ENCODE data around the gene TRPM3.

Gene TRPM3

DNA sequence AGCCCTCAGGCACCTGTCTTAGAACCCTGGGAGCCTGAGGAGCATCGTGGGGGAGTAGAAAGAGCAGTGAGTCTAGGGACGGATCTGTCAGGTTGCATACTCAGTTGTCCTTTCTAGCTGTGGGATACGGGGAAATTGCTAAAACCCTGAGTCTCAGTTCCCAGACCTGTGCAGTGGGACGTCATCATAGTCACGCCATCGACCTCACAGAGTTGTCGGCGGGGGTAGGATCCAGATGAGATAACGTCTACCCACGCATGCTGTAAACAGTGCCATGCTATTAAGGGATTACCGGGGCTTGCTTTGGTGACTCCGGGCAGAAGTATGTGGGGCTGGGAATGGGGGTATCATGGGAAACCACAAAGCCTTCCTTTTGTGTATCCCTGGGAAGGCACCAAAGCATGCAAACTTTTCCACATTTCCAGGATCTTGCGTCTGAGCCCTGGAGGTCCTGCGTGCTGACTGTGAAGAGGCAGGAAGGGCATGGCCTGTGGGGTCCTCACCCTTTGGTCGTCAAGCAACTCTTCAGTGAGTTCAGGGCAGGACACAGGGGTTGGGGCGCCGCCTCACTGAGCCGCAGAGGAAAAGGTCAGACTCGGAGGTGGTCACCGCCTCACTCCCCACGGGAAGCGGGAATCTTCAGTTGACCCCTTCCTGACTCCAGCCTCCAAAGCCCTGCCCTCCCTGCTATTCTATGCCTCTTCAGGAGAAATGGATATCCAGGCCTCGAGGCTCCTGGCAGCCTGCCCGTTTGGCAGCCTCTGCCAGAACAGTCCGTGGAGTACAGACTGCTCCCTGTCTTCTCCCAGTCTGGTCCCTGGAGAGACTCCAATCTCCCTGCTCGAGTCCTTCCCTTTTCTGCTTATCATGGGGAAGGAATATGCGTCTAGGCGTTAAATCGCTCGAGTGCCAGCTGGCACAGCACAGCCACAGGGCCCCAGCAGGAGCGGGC, 520.1 kb downstream of the TRPM3 start:
- DNase-seq: no peak

DNA sequence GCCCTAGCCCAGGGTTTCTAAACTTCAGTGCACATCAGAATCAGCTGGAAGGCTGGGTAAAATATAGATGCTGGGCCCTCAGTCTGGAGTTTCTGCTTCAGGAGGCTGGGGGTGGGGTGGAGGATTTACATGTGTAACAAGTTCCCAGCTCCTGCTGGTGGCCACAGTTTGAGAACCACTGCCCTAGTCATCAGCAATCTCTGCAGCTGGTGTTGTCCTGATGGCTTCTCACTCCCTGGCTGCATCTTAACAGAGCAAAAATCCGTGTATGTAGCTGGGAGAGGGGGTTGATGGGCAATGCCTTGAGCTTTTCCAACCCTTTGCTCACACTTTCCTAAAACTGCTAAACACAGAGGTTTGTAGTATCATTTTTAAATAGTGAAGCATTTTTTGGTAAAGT, 520.9 kb downstream of the TRPM3 start:
- DNase-seq: no peak

DNA sequence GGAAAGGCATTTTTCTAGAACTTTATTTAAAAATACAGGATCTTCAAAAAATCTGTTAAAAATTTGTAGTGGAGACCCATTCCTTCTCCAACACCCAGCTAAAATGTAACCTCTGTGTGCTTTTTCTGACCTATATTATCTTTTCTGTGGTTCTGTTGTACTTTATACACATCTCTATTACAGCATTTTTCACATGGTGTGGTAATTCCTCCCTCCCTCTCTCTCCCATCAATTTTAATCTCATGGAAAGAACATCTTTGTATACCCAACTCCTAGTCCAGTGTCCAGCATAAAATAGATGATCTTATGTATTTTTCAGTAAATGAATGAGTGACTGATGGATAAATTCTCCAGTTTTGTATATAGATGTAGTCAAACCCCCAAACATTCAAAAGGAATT, 523.5 kb downstream of the TRPM3 start:
- DNase-seq: no peak

DNA sequence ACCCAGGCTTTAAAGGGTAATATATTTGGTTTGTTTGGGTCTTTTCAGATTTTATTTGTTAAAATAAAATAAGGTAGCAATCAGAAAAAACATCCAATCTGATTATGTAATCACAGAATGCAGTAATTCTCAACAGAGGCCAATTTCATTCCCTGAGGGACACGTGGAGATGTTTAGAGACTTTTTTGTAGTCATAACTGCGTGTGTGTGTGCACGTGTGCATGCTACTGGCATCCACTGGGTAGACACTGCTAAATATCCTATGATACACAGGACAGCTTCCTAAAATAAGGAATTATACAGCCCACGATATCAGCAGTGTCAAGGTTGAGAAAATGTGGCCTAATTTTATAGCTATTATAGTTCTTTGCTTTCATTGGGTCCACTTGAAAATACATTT, 526.2 kb downstream of the TRPM3 start:
- no peak for DNase-seq

DNA sequence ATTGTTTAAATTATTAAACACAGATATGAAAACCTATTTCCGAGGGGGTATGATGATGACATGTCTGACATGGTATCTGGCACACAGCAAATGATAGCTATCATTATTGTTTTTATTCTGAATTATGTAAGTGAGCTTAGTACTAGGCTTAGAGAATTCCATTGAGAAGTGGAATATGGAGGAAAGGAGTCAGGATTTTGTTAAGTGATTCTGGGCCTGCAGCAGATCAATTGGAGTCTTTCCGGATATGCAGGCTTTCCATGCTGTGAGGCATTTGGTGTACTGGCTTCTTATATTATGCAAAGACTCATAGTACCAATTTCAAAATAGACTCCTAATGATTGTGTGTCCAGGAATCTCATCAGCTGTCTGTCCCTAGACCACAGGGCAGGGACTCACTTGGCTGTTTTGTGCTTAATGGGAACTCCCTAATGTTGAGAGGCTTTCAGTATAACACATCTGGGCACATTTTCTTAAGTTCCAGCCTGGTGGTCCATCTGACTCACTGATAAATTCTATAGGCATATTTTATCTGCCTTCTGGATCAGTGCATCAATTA, 527.0 kb downstream of the TRPM3 start:
- no peak for DNase-seq

DNA sequence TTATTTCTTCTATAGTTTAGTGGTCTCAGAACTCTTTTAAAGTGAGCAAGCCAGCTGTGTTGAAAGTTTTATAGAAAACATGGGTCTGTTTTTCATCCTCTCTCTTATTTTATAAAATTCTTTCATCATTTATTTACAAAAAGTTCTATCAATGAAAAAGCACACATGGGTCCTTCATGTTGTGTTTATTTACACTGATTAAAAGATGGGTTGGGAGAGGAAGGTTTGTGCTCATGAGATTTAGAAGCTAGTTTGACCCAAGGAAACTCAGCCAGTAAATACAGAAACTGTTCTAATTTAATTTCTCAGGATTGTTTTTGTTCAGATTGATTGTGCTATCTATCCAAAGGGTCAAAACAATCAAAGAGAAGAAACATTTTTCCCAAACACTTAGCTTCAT, 528.2 kb downstream of the TRPM3 start:
- DNase-seq: no peak

DNA sequence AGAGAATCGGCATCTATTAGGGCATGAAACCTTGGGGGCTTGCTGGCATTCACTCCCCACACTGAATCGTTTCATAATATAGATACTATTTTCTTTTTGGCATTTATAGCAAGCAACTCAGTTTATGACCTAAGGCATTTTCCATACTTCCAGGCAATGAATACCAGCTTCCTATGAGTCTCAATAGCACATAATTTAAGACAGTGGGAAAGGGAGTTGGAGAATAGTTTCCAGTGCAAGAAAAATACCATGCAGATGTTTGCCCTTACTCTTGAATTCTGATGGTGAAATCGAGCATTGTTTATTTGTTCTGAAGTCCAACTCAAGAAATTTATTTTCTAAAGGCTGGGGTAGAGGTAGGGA, 531.1 kb downstream of the TRPM3 start:
- no peak for DNase-seq

DNA sequence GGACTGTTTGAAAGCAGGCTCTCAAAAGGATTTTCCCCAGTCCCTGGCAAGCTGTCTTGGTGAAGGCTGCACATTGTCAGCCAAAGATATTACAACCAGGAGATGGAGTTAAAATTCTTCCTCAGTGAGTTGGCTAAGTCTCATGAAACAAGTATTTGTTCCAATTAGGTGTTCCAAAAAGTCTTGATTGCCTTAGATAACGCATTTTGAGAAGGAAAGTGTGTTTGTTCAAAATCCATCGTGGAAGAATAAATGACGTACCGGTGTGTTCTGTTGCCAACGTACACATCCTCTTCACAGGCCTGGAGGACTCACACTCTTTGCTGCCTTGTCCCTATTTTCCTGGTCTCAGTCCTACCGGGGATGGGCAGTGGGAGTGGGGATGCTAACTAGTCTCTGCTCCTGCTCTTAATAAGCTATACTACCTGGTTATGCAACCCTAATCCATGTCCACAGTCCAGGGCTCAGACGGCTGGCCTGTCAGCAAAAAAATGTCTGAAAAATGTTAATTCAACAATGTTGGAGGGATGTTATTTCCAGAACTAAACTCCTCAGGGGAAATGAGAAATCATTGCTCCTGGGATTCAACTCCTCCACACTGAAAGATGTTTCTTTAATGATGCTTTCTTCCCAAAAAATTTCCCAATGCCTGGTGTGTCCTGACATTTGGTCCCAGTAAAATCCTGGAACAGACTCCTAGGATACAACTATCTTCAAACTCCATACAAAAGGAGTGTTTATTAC, 531.7 kb downstream of the TRPM3 start:
- no peak for DNase-seq

DNA sequence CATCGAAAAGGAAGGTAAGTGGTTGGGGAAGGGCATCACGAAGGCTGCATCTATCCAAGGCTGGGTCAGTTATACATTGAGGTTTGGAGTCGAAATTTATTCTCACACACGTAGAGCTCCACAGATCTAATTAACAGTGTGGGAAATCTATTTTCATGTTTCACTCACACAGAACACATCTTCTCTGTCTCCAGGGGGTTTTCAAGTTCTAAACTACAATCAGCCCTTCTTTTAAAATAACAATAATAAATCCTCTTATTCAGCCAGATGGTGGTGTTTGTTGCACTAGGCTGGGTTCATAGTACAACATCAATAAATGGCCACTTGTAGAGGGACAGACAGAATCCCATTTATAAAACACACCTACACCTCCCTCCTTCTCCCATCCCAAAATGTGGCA, 532.4 kb downstream of the TRPM3 start:
- no peak for DNase-seq

DNA sequence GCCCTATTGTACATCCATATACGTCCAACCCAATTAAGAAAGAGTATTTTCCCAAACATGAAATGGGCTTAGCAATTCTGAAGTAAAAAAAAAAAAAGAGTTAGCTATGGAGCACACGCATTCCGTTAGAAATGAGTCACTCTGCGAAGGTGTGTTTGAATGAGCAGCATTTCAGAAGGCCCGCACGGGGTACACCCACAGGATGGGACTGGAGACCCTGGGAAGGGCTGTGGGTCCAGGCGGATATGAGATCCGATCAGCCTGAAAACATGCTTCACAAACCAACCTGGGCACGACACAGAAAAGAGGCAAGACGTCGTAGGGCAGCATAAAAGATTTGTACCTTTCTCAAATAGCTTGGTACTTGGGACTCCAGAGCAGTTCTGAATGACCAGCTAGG, 533.0 kb downstream of the TRPM3 start:
- DNase-seq: no peak

DNA sequence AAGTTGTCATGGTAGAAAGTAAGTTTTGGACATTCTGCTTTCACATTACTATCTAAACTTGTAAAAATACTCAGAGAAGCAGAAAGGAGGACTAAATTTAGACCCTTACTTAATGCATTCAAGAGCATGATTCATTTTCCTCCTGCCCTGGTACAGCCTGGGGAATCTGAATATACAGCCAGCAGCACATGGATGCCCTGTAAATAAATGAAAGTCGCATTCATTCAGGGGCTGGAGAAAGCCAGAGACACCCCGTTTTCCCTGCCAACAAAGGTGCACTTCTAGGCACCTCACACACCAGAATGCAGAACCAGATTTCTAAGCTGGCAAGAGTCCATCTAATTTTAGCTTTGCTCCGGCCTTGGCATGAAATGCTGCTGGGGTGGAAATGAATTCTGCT, 534.2 kb downstream of the TRPM3 start:
- DNase-seq: no peak

DNA sequence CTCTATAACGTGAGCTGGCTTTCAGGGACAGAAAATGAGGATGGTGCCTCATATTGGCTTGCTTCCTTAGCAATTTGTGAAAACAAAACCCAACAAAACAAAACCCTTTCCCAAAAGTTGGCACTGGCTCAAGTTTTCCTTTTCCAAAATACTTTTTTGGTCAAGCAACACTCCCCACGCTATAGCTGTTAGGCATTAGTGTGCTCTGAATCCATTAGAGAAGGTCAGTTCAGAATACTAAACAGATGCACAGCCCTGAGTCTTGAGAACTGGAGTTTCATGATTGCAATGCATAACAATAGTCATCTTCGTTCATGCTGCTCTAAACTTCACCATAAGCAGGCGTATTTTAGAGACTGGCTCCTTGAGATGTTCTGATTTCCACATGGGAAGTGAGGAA, 534.9 kb downstream of the TRPM3 start:
- DNase-seq: no peak

DNA sequence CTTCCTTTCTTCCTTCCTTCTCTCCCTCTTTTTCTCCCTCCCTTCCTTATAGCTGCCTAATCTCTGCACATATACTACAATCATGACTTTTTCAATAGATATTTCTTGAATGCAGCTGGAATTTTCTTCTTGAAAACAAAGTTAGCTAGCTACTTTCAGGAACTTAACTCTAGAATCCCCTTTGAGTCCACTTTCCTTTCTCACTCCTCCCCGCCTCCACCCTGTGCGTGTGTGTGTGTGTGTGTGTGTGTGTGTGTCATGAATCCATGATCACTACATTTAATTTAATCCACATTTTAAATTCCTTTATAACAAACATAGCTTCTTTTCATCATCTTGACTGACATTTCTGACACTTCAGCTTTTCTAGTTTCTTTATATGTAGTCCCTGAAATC, 539.5 kb downstream of the TRPM3 start:
- no peak for DNase-seq

DNA sequence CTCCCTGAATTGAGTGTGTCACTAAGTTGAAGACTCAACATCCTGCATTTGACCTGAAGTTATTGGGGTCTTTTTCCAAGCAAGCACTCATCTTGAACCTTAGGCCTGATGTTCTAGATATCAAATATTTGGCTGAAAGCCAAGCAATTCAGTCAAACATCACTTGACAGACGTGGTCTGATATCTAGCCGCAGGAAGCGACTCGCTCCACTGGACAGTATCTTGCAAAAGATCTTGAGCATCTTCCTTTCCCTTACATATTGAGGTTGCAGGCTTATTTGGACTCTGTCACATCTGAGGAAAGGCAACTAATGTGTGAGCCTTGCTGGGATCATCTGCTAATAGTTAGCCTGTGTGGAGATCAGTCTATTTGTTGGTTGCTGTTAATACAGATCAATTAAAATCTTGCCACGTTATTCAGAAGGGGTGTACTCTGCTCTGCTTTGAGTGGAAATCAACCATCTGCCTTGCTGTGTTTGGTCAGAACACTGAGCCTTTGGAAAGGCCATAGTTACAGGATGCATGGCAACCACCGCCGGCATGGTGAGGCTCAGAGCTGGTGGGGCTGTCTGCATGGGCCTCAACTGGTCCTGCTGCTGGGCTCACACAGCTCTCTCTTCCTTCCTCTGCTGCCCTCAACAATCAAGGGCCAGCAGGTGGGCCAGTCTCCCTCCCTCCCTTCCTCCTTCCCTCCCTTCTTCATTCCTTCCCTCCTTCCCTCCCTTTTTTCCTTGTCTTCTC, 540.0 kb downstream of the TRPM3 start:
- no peak for DNase-seq

DNA sequence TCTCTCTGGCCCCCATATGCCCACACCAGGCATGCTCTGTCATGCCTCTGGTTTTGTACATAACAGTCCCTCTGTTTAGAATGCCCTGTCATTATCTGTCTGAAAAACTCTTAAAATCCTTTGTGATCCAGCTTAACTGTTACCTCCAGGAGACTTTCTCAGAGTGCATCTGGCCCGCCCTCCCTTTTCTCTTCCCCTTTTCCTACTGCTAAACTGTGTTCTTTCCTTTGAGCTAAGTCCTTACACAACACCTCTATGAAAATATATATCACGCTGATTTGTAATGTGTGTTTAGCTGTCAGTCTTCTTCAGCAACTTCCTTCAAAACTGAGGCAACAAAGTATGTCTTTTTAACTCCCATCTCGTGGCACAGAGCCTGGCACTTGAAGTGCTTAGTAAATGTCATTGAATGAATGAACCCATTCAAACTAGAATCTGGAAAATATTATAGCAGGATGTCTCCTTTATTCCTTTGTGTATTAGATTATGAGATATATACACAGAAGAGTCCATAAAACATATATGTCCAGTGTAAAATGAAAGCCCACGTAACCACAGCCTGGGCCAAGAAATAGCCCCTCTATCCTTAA, 540.7 kb downstream of the TRPM3 start:
- DNase-seq: no peak

DNA sequence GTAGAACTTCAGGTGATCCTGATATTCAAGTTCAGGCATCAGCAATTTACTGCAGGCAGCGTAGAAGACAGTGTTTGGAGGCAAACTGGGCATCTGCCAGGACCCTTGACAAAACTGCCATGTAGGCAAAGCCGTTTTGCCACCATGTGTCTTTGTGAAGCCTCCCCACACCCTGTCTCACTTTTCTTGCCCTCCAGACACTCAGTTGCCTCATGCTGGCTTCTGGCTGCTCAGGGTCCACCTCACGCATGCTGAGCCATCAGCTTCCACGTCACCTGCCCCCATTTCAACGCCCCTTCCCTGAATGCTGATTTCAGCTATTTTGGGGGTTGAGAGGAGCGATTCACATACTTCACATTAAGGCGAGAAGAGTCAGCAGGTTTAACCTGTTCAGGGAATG, 541.7 kb downstream of the TRPM3 start:
- DNase-seq: no peak

DNA sequence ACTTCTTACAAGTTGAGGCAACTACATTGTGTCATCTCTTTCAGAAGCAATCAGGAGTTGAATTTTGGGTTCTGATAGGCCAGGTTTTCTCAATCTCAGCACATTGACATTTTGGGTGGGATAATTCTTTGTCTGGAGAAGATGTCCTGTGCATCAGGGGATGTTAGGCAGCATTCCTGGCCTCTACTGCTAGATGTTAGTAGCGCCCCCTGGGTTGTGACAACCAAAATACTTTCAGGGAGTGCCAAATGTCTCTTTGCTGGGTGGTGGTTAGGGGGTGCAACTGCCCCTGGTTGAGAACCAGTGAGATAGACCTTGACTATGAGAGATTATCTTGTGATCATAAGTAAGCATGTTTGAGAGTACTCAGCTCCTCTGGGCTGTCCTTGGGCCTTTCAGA, 542.7 kb downstream of the TRPM3 start:
- no peak for DNase-seq

DNA sequence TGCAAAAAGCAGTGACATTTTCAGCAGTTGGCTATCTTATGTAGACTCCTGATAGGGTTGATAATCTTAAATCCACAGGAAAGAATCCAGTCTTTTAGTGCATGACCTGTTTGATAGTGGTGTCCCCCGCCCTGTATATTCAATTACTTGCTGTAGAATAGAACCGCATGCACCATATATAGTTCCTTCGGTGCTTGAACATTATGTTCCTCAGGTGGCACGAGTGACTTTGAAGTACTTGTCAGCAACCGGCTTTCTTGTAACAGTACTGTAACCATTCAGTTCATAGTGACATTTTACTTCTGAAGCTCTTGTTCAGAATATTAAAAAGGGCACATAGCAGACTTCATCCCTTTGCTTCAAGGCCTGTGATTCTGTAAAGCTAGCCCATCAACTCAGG, 543.8 kb downstream of the TRPM3 start:
- no peak for DNase-seq

DNA sequence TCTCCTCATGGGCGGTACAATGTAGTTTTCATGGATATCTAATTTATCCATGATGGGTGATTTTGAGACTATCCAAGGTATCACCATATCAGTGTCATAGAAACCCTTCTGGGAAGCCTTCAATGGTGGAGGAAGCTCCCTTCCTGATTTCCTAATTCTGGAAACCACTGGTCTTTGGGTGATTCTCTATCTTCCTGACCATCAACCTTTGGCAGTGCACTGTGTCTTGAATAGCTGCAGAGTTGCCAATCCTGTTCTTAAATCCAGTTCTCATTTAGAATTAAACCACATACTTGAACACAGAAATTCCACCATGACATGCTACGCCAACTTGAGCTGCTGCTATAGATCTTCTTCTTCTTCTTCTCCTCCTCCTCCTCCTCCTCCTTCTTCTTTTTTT, 545.3 kb downstream of the TRPM3 start:
- DNase-seq: no peak

DNA sequence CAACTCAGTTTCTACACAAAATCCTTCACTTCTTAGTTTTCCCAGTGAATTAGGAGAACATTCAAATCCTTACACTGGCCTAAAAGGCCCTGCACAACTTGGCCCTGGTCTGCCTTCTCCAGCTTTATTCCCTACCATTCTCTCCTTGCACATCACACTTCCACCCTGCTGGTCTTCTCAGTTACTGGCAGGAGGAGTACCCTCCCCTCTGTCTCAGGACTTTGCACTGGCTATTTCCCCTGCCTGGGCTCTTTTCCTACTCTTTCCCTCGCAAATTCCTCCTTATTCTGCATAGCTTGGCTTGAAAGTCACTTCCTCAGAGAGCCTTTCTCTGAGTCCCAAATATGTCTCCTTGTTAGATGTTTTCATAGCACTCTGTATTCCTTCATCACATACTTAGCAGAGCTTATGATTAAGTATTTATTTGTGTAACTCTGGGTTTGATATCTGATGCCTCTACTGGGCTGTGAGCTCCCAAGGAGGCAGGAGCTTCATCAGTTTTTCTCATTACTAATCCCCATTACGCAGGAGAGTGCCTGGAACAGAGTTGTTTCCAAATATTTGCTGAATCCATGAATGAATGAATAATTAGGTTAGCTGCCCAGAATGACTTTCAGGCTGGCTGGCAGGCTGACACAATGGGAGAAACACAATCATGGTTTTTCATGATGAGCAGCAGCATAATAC, 547.1 kb downstream of the TRPM3 start:
- DNase-seq: no peak

DNA sequence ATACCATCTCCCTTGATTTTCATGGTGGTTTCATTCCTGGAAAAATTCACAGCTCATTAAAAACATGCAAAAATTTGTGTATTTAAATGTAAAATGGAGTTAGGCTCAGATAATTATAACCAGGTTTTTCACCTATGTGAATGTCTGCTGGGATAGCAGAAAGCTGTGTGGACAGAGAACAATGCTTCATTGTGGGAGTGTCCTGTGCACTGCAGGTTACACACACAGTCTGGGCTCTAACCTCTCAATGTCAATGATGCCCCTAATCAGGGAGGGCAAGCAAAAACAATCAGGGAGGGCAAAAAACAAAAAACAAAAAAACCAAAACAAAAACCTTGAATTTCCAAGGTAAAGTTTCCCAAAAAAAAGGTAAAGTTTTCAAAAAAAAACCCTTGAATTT, 548.1 kb downstream of the TRPM3 start:
- no peak for DNase-seq

DNA sequence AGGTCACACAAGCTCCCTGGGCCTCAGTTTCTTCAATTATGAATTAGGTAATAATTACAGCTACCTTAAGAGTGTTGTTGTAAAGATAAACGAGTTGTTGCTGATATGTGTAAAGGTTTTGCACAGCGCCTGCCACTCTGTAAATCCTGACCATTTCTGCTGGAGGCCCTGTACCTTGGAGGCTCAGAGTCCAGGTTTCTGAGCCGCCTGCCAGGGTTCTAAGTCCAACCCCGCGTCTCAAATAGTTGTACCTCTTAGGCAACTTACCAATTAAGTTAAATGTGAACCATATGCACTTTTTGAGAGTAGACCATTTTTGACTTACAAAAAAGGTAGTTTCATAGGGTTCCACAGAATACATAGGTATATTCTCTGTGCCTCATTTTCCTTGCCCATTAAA, 550.2 kb downstream of the TRPM3 start:
- no peak for DNase-seq
